SU-DHL-6 (cell line): Measurements from ENCODE around the gene SPSB3.

ENCODE experiments used
- EZH2phosphoT487 ChIP-seq: fragments of 200-600 bp; sonication (generic), shearing (Covaris generic); conservative IDR thresholded peaks from 2 replicates; pipeline ENCODE4 v1.6.1; 2018; ENCODE audit warnings: mild to moderate bottlenecking, antibody characterized with exemption, low read length, moderate library complexity, mixed read lengths
- TF ChIP-seq, protein P1 (sequence below): fragments of 200-600 bp; sonication (generic); IDR thresholded peaks from one replicate; pipeline ENCODE4 v1.5.1; 2017; ENCODE audit warnings: antibody characterized with exemption, mild to moderate bottlenecking, low read length, moderate library complexity; ENCODE audit not compliant: insufficient read depth, poor library complexity, severe bottlenecking

DNA sequence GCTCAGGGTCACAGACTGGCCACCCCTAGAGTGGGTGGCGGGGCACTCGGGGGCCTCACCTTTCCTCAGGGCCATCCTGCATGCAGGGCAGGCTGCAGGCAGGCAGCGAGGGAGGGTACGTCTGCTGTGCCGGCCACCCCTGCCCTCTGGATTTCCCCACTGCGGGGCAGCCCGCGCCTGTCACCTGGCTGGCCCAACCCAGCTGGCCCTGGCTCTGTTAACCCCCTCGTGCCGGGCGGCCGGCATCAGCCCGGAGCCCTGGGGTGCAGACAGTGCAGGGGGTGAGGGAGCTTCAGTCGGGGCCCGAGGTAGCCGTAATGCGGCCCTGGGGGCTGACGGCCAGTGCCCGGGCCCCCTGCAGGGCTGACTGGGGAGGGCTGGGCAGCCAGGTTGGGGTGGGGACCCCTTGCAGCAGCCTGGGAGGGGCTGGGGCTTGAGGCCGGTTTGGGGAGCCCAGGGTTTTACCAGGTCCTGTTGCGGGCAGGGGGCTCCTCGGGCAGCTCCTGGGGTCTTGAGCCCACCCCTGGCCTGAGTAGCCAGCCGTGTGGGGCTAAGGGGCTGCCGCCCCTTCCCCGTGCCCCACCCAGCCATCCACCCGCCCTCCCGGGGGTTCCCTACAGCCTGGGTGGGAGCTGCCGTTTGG is 11.3 kb upstream of the SPSB3 start, which contains the start of gene IGFALS:
- TF ChIP-seq, protein P1, sequence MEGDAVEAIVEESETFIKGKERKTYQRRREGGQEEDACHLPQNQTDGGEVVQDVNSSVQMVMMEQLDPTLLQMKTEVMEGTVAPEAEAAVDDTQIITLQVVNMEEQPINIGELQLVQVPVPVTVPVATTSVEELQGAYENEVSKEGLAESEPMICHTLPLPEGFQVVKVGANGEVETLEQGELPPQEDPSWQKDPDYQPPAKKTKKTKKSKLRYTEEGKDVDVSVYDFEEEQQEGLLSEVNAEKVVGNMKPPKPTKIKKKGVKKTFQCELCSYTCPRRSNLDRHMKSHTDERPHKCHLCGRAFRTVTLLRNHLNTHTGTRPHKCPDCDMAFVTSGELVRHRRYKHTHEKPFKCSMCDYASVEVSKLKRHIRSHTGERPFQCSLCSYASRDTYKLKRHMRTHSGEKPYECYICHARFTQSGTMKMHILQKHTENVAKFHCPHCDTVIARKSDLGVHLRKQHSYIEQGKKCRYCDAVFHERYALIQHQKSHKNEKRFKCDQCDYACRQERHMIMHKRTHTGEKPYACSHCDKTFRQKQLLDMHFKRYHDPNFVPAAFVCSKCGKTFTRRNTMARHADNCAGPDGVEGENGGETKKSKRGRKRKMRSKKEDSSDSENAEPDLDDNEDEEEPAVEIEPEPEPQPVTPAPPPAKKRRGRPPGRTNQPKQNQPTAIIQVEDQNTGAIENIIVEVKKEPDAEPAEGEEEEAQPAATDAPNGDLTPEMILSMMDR, result no peak
- no peak for TF ChIP-seq EZH2phosphoT487
